ENCODE data around the gene SGCE.

Gene SGCE

DNA sequence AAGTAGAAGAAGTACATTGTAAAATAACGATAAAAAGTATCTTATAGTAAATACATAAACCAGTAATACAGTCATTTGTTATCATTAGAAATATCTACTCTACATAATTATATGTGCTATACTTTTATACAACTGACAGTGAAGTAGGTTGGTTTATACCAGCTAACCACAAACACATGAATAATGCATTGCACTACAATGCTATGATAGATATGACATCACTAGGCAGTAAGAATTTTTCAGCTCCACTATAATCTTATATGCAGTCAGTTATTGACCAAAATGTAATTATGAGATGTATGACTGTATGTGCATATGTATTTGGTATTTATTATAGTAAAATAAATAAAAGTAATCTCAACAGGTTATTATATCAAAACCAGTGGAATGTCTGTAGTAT is 23.4 kb upstream of the SGCE start:
- no peak for ATAC-seq
- TF ChIP-seq SNAI2 (CRISPR knock-in tag; IDR thresholded peaks at IDR 0.05) (no peak), ZC3H10 (CRISPR knock-in tag; IDR thresholded peaks at IDR 0.05) (no peak), OSR1 (CRISPR knock-in tag; IDR thresholded peaks at IDR 0.05) (no peak), TOX (CRISPR knock-in tag; IDR thresholded peaks at IDR 0.05; ENCODE audit: borderline replicate concordance) (no peak), ARNTL (CRISPR knock-in tag; IDR thresholded peaks at IDR 0.05; ENCODE audit: borderline replicate concordance, low read depth) (no peak), ZNF565 (CRISPR knock-in tag; conservative IDR thresholded peaks at IDR 0.05; ENCODE audit: low read depth) (no peak), PPARA (CRISPR knock-in tag; IDR thresholded peaks at IDR 0.05; ENCODE audit: borderline replicate concordance) (no peak), ESRRG (CRISPR knock-in tag; IDR thresholded peaks at IDR 0.05) (no peak), ZNF70 (CRISPR knock-in tag; IDR thresholded peaks at IDR 0.05) (no peak), ZFP3 (CRISPR knock-in tag; IDR thresholded peaks at IDR 0.05) (no peak), CSDC2 (CRISPR knock-in tag; IDR thresholded peaks at IDR 0.05) (no peak), TCF4 (CRISPR knock-in tag; IDR thresholded peaks at IDR 0.05; ENCODE audit: borderline replicate concordance) (no peak), GLIS3 (CRISPR knock-in tag; IDR thresholded peaks at IDR 0.05) (no peak), ZFP30 (CRISPR knock-in tag; IDR thresholded peaks at IDR 0.05) (no peak)
- TF ChIP-seq, protein P1, sequence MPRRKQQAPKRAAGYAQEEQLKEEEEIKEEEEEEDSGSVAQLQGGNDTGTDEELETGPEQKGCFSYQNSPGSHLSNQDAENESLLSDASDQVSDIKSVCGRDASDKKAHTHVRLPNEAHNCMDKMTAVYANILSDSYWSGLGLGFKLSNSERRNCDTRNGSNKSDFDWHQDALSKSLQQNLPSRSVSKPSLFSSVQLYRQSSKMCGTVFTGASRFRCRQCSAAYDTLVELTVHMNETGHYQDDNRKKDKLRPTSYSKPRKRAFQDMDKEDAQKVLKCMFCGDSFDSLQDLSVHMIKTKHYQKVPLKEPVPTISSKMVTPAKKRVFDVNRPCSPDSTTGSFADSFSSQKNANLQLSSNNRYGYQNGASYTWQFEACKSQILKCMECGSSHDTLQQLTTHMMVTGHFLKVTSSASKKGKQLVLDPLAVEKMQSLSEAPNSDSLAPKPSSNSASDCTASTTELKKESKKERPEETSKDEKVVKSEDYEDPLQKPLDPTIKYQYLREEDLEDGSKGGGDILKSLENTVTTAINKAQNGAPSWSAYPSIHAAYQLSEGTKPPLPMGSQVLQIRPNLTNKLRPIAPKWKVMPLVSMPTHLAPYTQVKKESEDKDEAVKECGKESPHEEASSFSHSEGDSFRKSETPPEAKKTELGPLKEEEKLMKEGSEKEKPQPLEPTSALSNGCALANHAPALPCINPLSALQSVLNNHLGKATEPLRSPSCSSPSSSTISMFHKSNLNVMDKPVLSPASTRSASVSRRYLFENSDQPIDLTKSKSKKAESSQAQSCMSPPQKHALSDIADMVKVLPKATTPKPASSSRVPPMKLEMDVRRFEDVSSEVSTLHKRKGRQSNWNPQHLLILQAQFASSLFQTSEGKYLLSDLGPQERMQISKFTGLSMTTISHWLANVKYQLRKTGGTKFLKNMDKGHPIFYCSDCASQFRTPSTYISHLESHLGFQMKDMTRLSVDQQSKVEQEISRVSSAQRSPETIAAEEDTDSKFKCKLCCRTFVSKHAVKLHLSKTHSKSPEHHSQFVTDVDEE (CRISPR knock-in tag; IDR thresholded peaks at IDR 0.05) = no peak
- TF ChIP-seq, protein P2, sequence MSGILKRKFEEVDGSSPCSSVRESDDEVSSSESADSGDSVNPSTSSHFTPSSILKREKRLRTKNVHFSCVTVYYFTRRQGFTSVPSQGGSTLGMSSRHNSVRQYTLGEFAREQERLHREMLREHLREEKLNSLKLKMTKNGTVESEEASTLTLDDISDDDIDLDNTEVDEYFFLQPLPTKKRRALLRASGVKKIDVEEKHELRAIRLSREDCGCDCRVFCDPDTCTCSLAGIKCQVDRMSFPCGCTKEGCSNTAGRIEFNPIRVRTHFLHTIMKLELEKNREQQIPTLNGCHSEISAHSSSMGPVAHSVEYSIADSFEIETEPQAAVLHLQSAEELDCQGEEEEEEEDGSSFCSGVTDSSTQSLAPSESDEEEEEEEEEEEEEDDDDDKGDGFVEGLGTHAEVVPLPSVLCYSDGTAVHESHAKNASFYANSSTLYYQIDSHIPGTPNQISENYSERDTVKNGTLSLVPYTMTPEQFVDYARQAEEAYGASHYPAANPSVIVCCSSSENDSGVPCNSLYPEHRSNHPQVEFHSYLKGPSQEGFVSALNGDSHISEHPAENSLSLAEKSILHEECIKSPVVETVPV (CRISPR knock-in tag; IDR thresholded peaks at IDR 0.05) = no peak

DNA sequence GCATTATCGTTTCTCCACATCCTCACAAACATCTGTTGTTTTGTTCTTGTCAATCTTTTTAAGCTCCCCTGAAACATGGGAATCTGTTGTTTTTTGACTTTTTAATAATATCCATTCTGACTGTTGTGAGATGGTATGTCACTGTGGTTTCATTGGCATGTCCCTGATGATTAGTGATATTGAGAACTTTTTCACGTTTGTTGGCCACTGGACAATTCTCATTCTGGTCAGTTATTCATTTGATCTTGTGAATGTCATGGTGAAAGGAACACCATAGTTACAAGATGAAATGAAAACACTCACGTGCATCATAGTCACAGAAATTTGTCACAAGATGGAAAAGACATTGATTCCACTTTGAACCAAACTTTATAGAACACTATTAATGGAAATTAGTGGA is 20.5 kb upstream of the SGCE start:
- no peak for ATAC-seq
- TF ChIP-seq BACH2 (CRISPR knock-in tag; IDR thresholded peaks at IDR 0.05; ENCODE audit: borderline replicate concordance) (no peak), ZFP30 (CRISPR knock-in tag; IDR thresholded peaks at IDR 0.05) (no peak), RARB (CRISPR knock-in tag; IDR thresholded peaks at IDR 0.05) (no peak), ZFP3 (CRISPR knock-in tag; IDR thresholded peaks at IDR 0.05) (no peak), SNAI2 (CRISPR knock-in tag; IDR thresholded peaks at IDR 0.05) (no peak), TCF4 (CRISPR knock-in tag; IDR thresholded peaks at IDR 0.05; ENCODE audit: borderline replicate concordance) (no peak), ESRRG (CRISPR knock-in tag; IDR thresholded peaks at IDR 0.05) (no peak), ZNF8 (CRISPR knock-in tag; IDR thresholded peaks at IDR 0.05) (no peak), ARNTL (CRISPR knock-in tag; IDR thresholded peaks at IDR 0.05; ENCODE audit: borderline replicate concordance, low read depth) (no peak), OSR1 (CRISPR knock-in tag; IDR thresholded peaks at IDR 0.05) (no peak)
- TF ChIP-seq, protein P2 (CRISPR knock-in tag; IDR thresholded peaks at IDR 0.05) = no peak
- TF ChIP-seq, protein P1 (CRISPR knock-in tag; IDR thresholded peaks at IDR 0.05) = no peak
- TF ChIP-seq, protein P3, sequence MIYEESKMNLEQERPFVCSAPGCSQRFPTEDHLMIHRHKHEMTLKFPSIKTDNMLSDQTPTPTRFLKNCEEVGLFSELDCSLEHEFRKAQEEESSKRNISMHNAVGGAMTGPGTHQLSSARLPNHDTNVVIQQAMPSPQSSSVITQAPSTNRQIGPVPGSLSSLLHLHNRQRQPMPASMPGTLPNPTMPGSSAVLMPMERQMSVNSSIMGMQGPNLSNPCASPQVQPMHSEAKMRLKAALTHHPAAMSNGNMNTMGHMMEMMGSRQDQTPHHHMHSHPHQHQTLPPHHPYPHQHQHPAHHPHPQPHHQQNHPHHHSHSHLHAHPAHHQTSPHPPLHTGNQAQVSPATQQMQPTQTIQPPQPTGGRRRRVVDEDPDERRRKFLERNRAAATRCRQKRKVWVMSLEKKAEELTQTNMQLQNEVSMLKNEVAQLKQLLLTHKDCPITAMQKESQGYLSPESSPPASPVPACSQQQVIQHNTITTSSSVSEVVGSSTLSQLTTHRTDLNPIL (CRISPR knock-in tag; IDR thresholded peaks at IDR 0.05; ENCODE audit: low read depth) = no peak

DNA sequence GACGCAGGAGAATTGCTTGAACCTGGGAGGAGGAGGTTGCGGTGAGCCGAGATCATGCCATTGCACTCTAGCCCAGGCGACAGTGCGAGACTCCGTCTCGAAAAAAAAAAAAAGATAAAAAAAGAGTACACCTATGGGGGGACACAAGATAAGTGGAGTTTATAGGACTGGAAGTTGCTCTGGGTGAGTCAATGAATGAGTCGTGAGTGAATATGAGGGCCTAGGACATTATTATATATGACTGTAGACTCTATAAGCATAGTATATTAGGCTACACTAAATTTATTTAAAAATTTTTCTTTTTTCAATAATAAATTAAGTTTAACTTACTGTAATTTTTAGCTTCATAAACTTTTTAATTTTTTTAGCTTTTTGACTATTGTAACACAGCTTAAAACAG is 19.4 kb upstream of the SGCE start:
- ATAC-seq = no peak
- TF ChIP-seq ZFP3 (CRISPR knock-in tag; IDR thresholded peaks at IDR 0.05) (no peak), ZFP30 (CRISPR knock-in tag; IDR thresholded peaks at IDR 0.05) (no peak), TCF4 (CRISPR knock-in tag; IDR thresholded peaks at IDR 0.05; ENCODE audit: borderline replicate concordance) (no peak), ZNF70 (CRISPR knock-in tag; IDR thresholded peaks at IDR 0.05) (no peak), RARB (CRISPR knock-in tag; IDR thresholded peaks at IDR 0.05) (no peak), ARNTL (CRISPR knock-in tag; IDR thresholded peaks at IDR 0.05; ENCODE audit: borderline replicate concordance, low read depth) (no peak), GLIS3 (CRISPR knock-in tag; IDR thresholded peaks at IDR 0.05) (no peak), BACH2 (CRISPR knock-in tag; IDR thresholded peaks at IDR 0.05; ENCODE audit: borderline replicate concordance) (no peak)
- TF ChIP-seq, protein P2 (CRISPR knock-in tag; IDR thresholded peaks at IDR 0.05) = no peak
- TF ChIP-seq, protein P4, sequence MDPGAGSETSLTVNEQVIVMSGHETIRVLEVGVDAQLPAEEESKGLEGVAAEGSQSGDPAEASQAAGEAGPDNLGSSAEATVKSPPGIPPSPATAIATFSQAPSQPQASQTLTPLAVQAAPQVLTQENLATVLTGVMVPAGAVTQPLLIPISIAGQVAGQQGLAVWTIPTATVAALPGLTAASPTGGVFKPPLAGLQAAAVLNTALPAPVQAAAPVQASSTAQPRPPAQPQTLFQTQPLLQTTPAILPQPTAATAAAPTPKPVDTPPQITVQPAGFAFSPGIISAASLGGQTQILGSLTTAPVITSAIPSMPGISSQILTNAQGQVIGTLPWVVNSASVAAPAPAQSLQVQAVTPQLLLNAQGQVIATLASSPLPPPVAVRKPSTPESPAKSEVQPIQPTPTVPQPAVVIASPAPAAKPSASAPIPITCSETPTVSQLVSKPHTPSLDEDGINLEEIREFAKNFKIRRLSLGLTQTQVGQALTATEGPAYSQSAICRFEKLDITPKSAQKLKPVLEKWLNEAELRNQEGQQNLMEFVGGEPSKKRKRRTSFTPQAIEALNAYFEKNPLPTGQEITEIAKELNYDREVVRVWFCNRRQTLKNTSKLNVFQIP (CRISPR knock-in tag; IDR thresholded peaks at IDR 0.05; ENCODE audit: borderline replicate concordance, low read depth) = no peak
